K562 (cell line): ENCODE results near the gene GHRH. TPM values are rescaled to one million over a fixed set of nuclear protein-coding genes. Genes with fewer than 3 reads are reported as not detected.

Source experiments
- CHD7 ChIP-seq: fragments of 200-600 bp; sonication (generic); IDR thresholded peaks from one replicate; pipeline ENCODE4 v1.6.1; 2012; ENCODE audit warnings: mild to moderate bottlenecking, low read depth, low read length, inconsistent platforms
- ERF ChIP-seq: fragments of 450-650 bp; formaldehyde crosslinking; IDR thresholded peaks from 2 replicates; pipeline ENCODE4 v1.4.0; 2020; ENCODE audit warnings: mild to moderate bottlenecking, mixed read lengths
- GMEB1 ChIP-seq: fragments of 250-450 bp; sonication (Bioruptor Pico); IDR thresholded peaks from 2 replicates; pipeline ENCODE4 v1.4.0; 2020; ENCODE audit warnings: mild to moderate bottlenecking
- HMBOX1 ChIP-seq: sonication (generic); IDR thresholded peaks from 2 replicates; pipeline ENCODE4 v1.6.1; 2016
- HMG20B ChIP-seq: fragments of 250-450 bp; sonication (Bioruptor Pico); IDR thresholded peaks from 2 replicates; pipeline ENCODE4 v1.5.0; 2021; ENCODE audit warnings: mild to moderate bottlenecking
- NR2F6 ChIP-seq: fragments of 450-650 bp; formaldehyde crosslinking; IDR thresholded peaks from 2 replicates; pipeline ENCODE4 v1.4.0; 2020; ENCODE audit warnings: mild to moderate bottlenecking
- SMARCA4 ChIP-seq: fragments of 450-650 bp; IDR thresholded peaks from 2 replicates; pipeline ENCODE4 v1.6.1; 2016
- SREBF1 ChIP-seq: fragments of 150-350 bp; IDR thresholded peaks from 2 replicates; pipeline ENCODE4 v1.6.1; 2014; ENCODE audit warnings: antibody characterized with exemption, low read depth, low read length, borderline replicate concordance
- TARDBP ChIP-seq: fragments of 450-650 bp; IDR thresholded peaks from 2 replicates; pipeline ENCODE4 v1.6.1; 2016
- TBP ChIP-seq: optimal IDR thresholded peaks from 2 replicates; pipeline ENCODE3; 2011; ENCODE audit warnings: low read depth, low read length, improper control_type of control experiment
- ZFX ChIP-seq: sonication (generic); formaldehyde crosslinking; IDR thresholded peaks from 2 replicates; pipeline ENCODE4 v1.8.0; 2022; ENCODE audit warnings: mild to moderate bottlenecking, missing genetic modification reagents, moderate library complexity
- ZNF766 ChIP-seq: fragments of 200-800 bp; sonication (Bioruptor generic); conservative IDR thresholded peaks from 2 replicates; pipeline ENCODE4 v1.6.1; 2016; ENCODE audit warnings: missing genetic modification characterization, missing compliant biosample characterization
- polyA plus RNA-seq, 8 experiments: library from polyadenylated mRNA; depleted of rRNA in 4 of 8; stranded (reverse) in 5 of 8; unstranded in 3 of 8; fragments of >200 nt; fragmentation: Nextera tagmentation in 2 of 8; fragmentation: Illumina TruSeq in 1 of 8; extraction: Ambion mirVana in 2 of 8; extraction: Trizol in 1 of 8; gene quantifications; 2 replicates each; pipeline versions ENCODE4 v1.2.1 to v1.2.3, GENCODE V29; 2011 to 2014; ENCODE audit warnings: inconsistent platforms in 1 of 8, missing spikeins in 1 of 8
- total RNA-seq, 7 experiments: library from RNA; depleted of rRNA in 6 of 7; stranded (reverse); fragments of >200 nt in 6 of 7; fragmentation: Illumina TruSeq in 2 of 7; extraction: Trizol in 2 of 7; gene quantifications; 2 replicates each; pipeline versions ENCODE4 v1.2.1 to v1.2.3, GENCODE V29; 2011 to 2021; ENCODE audit warnings: low replicate concordance in 1 of 7

The GHRH gene
- total and polyA plus RNA-seq, 9 of the 15 experiments (the other 6 are each of a cell fraction or from before 2014, with no cell fraction given) = not detected

- TF ChIP-seq CHD7 = no peak
- TF ChIP-seq SMARCA4 = 0 out of 2 replicates have a peak, but pooled peaks have one; percentile 14
- TF ChIP-seq SREBF1 = no peak
- TF ChIP-seq ERF (CRISPR knock-in tag) = 0 out of 2 replicates have a peak, but pooled peaks have one; percentile 25
- TF ChIP-seq HMBOX1 = peak; percentile 82
- TF ChIP-seq NR2F6 (CRISPR knock-in tag) = no peak
- no peak for TF ChIP-seq TBP
- TF ChIP-seq ZFX = peak; percentile 74
- peak; percentile 63 for TF ChIP-seq ZNF766 (CRISPR knock-in tag)
- no peak for TF ChIP-seq GMEB1 (CRISPR knock-in tag)
- TF ChIP-seq HMG20B = no peak
- TF ChIP-seq TARDBP = no peak
Measured at GRCh38 chr20:37270576-37271420, 9.2 kb upstream of the GHRH start (continued).
